ENCODE data around the gene XXYLT1. TPM values are rescaled to one million over a fixed set of nuclear protein-coding genes. Genes with fewer than 3 reads are reported as not detected.

Gene XXYLT1
- total RNA-seq, 1 donor = 29.4 TPM

GRCh38 chr3:195071916-195072820, 198.8 kb downstream of the XXYLT1 start:
- DNase-seq (ENCODE audit: low read depth in 2 of 3, low spot score in 2 of 3) = no peak

GRCh38 chr3:195071011-195071728, 199.8 kb downstream of the XXYLT1 start:
- DNase-seq (ENCODE audit: low read depth in 2 of 3, low spot score in 2 of 3) = no peak

DNA sequence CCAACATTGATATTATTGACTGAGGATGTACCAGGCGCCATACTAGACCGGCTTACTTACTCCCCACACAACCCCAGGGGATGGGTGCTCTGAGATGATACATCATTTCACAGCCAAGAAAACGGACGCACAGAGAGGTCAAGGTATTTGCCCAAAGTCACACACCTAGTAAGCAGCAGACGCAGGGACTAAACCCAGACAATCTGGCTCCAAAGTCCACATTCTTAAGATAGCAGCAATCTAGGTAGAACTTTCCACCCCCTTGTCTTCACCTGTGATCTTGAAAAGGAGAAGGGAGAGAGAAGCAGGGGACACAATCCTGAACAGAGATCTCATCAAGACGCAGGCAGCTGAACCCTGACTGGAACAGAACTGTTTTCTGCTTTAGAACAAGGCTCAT, 200.6 kb downstream of the XXYLT1 start:
- DNase-seq (ENCODE audit: low read depth in 2 of 3, low spot score in 2 of 3) = no peak

GRCh38 chr3:195069501-195070251, 201.3 kb downstream of the XXYLT1 start:
- no peak for DNase-seq (ENCODE audit: low read depth in 2 of 3, low spot score in 2 of 3)

GRCh38 chr3:195068084-195069080, 202.6 kb downstream of the XXYLT1 start:
- no peak for DNase-seq (ENCODE audit: low read depth in 2 of 3, low spot score in 2 of 3)

GRCh38 chr3:195066441-195066841, 204.5 kb downstream of the XXYLT1 start:
- DNase-seq (ENCODE audit: low read depth in 2 of 3, low spot score in 2 of 3) = no peak

- no peak for DNase-seq (ENCODE audit: low read depth in 2 of 3, low spot score in 2 of 3)
These were observed 205.1 kb downstream of the XXYLT1 start for GRCh38 chr3:195065864-195066185.

DNA sequence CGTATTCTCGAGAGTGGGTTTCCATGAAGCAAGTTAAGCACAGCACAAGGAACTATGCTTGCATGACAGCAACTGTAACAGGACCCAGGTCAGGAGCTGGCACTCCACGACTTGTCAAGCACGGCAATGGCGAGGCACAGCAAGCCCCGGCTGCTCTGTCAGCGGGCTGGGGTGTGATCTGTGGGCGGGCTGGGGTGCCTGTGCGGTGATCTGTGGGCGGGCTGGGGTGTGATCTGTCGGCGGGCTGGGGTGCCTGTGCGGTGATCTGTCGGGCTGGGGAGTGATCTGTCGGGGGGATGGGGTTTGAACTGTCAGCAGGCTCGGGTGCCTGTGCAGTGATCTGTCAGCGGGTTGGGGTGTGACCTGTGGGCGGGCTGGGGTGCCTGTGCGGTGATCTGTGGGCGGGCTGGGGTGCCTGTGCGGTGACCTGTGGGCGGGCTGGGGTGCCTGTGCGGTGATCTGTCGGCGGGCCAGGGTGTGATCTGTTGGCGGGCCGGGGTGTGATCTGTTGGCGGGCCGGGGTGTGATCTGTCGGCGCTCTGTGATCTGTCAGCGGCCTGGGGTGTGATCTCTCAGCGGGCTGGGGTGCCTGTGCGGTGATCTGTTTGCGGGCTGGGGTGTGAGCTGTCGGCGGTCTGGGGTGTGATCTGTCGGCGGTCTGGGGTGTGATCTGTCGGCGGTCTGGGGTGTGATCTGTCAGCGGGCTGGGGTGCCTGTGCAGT, 205.7 kb downstream of the XXYLT1 start:
- no peak for DNase-seq (ENCODE audit: low read depth in 2 of 3, low spot score in 2 of 3)

GRCh38 chr3:195064300-195064931, 206.5 kb downstream of the XXYLT1 start:
- no peak for DNase-seq (ENCODE audit: low read depth in 2 of 3, low spot score in 2 of 3)

GRCh38 chr3:195063581-195064193, 207.3 kb downstream of the XXYLT1 start:
- peak in 1 of 3 donors; percentile 40 for DNase-seq (ENCODE audit: low read depth in 2 of 3, low spot score in 2 of 3)

GRCh38 chr3:195062866-195063540, 208.0 kb downstream of the XXYLT1 start:
- DNase-seq (ENCODE audit: low read depth in 2 of 3, low spot score in 2 of 3) = no peak

GRCh38 chr3:195061756-195062655, 209.0 kb downstream of the XXYLT1 start:
- no peak for DNase-seq (ENCODE audit: low read depth in 2 of 3, low spot score in 2 of 3)

DNA sequence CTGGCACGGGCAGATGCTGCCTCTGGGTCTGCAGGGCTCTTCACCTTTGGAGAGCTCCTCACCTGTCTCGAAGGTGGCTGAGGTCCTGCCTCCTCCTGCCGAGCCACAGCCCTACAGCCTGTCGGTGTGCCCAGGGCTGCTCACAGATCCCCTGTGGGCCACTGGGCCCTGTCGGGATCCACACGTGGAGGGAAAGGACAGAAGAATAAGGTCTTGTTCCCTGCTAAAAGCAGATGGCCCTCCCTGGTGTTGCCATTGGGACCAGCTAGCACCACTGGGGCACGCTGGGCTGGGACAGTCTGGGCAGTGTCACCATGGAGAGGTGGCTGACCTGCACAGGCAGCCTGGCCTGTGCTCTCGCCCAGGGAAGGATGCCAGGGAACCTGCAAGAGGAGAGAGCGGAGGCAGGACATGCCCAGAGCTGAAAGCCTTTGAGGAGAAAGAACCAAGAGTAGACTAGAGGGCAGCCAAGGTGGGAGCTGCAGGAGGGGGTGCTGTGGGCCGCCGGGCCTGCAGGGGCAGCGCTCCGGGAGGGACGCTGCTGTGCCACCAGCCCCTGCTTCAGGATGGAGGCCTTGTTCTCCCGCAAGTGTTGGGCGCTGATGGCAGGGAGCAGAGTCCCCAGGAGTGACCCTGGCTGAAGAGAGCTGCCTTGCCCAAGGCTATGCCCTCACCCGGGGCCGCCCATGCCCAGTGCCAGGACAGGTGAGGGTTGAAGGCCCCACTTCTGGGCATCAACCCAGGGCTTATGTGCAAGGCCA, 210.2 kb downstream of the XXYLT1 start:
- DNase-seq (ENCODE audit: low read depth in 2 of 3, low spot score in 2 of 3) = no peak

DNA sequence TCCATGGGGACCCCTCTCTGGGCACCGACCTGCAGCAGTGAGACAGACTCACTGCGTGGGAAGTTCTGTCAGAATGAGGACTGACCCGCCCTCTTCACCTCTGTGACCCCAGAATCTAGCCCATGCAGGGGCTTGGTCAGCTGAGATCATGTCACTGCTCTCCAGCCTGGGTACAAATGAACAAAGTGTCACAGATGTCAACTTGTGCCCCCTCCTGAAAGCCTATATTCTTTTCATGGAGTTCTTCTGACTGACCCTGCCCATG, 210.8 kb downstream of the XXYLT1 start:
- no peak for DNase-seq (ENCODE audit: low read depth in 2 of 3, low spot score in 2 of 3)

GRCh38 chr3:195059471-195060216, 211.3 kb downstream of the XXYLT1 start:
- no peak for DNase-seq (ENCODE audit: low read depth in 2 of 3, low spot score in 2 of 3)

DNA sequence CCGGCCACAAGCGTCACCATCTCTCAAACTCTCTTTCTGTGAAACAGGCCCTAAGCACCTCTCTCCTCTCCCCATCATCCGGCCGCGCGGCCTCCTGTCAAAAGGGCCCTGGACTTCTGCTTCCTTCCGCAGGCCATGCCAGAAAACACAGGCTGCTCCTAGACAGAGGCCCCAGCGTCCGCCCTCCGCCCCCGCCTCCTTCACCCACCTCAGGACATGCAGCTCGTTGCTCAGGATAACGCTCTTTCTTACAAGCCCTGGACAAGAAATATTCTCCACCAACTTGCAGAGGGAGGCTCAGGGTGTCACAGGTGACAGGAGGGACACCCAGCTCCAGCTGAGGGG, 212.0 kb downstream of the XXYLT1 start:
- DNase-seq (ENCODE audit: low read depth in 2 of 3, low spot score in 2 of 3) = no peak

Measured in hematopoietic multipotent progenitor cell (in vitro differentiated cells).